Kidney epithelial cell (primary cell): ENCODE measurements around the gene IVNS1ABP. TPM values are rescaled to one million over a fixed set of nuclear protein-coding genes. Genes with fewer than 3 reads are reported as not detected.

Source experiments
- DNase-seq: peaks from one replicate; pipeline ENCODE4 v3.0.0-alpha.2; 2010; ENCODE audit warnings: low read depth
- H3K27me3 ChIP-seq: 2 replicates; pipeline ENCODE4 v1.6.0; 2011; ENCODE audit warnings: low read length; ENCODE audit not compliant: control insufficient read depth, insufficient read depth
- H3K36me3 ChIP-seq: 2 replicates; pipeline ENCODE4 v1.5.1; 2011; ENCODE audit warnings: low read length; ENCODE audit not compliant: control insufficient read depth, insufficient read depth
- H3K4me3 ChIP-seq: 2 replicates; pipeline ENCODE4 v1.5.1; 2011; ENCODE audit warnings: low read depth, mild to moderate bottlenecking, control low read depth, low read length
- CTCF ChIP-seq: IDR thresholded peaks from 2 replicates; pipeline ENCODE4 v1.5.1; 2011; ENCODE audit warnings: mild to moderate bottlenecking, moderate library complexity, low read length, control low read depth, inconsistent platforms; ENCODE audit not compliant: insufficient read depth, poor library complexity, severe bottlenecking
- total RNA-seq: library from RNA; depleted of rRNA; stranded (reverse); fragments of >200 nt; gene quantifications from 2 replicates; pipeline ENCODE4 v1.2.3, GENCODE V29; 2015

IVNS1ABP gene
- total RNA-seq, 1 donor from 2014 or later: 69.3 TPM

DNA sequence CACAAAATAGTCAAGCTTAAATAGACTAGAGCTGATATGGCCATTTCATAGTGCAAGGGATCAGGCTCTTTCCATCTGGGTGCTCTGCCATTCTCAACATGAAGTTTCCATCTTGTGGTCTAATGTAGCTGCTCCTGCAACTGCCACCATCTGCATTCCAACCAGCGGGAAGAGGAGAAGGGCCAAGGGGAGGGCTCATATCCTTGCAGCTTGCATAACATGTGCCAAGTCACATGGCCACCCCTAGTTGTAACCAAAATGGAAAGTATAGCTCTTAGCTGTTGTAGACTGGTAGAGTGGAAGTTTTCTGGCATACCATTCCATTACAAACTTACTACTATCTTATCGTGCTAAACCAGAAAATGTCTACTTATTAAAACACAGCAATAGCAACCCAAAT, 38.9 kb upstream of the IVNS1ABP start:
- Histone ChIP-seq H3K4me3 (no peak overlapping the region), H3K36me3 (no peaks in the 10 kb centered on the region), H3K27me3 (no peaks in the 10 kb centered on the region)
- no peak for DNase-seq
- no peak for TF ChIP-seq CTCF

- no peak for TF ChIP-seq CTCF
- no peak for DNase-seq
- no peaks in the 10 kb centered on the region for H3K36me3 ChIP-seq
- H3K27me3 ChIP-seq: no peaks in the 10 kb centered on the region
- H3K4me3 ChIP-seq: no peak overlapping the region
These were observed 36.1 kb upstream of the IVNS1ABP start for GRCh38 chr1:185353124-185353523.

- Histone ChIP-seq H3K27me3 (no peaks in the 10 kb centered on the region), H3K36me3 (no peaks in the 10 kb centered on the region), H3K4me3 (no peak overlapping the region)
- no peak for DNase-seq
- no peak for TF ChIP-seq CTCF
These were observed 34.9 kb upstream of the IVNS1ABP start for GRCh38 chr1:185351734-185352466.

DNA sequence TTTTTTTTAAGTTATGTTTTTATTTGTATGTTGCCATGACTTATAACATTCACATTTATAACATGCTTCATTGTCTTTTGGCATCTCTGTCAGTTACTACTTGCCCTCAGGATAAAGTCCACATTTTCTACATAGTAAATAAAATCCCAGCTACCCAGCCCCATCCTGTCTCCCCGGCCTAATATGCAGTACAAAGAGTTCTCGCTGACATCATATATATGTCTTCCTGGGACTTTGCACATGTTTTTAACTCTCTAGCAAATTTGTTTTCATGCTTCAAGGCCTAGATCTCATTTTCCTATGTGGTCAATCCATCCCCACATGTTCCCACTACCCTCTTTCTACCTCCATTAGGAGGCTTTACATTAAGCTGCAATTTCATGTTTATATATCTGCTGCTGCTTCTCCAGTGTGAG, 33.0 kb upstream of the IVNS1ABP start:
- Histone ChIP-seq H3K27me3 (no peaks in the 10 kb centered on the region), H3K4me3 (no peak overlapping the region), H3K36me3 (no peaks in the 10 kb centered on the region)
- DNase-seq: no peak
- TF ChIP-seq CTCF: no peak

DNA sequence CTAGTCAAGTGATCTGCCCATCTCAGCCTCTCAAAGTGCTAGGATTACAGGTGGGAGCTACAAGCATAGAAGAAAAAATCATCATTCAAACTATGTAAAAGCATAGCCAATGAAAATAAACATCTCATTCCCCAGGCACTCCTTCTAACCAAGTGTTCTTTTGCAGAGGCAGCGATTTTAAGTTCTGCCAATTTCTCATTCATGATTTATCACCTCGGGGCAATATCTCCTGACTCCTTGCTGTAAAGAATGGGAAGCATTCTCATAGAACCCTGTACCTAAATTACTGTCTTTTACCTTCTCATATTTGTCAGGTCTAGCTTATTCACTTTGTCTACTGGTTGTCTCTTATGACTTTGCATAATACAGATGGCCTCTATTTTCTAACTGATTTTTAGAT, 32.5 kb upstream of the IVNS1ABP start:
- Histone ChIP-seq H3K4me3 (no peak overlapping the region), H3K36me3 (no peaks in the 10 kb centered on the region), H3K27me3 (no peaks in the 10 kb centered on the region)
- no peak for TF ChIP-seq CTCF
- DNase-seq: no peak

DNA sequence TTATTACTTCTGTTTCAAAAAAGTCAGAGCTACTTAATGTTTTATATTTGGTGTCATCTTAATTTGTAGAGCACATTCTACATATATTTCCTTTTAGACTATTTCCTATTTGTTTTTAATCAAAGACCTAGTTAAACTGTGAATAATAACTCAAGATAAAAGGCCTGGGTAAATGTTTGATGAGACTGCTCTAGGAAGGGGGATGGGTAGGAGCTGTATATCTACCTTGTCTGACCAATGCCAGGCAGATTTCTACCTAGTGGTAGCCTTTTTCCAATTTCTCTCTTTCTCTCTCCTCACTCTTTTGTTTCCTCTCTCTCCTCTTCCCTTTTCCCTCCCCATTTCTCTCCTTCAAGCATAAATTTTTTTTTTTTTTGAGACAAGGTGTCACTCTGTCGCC, 31.9 kb upstream of the IVNS1ABP start:
- Histone ChIP-seq H3K27me3 (no peaks in the 10 kb centered on the region), H3K36me3 (no peaks in the 10 kb centered on the region), H3K4me3 (no peak overlapping the region)
- DNase-seq: no peak
- no peak for TF ChIP-seq CTCF
